PC-3 (cell line): ENCODE data around the gene KRTAP9-9. TPM values are rescaled to one million over a fixed set of nuclear protein-coding genes. Genes with fewer than 3 reads are reported as not detected.

Source experiments
- total RNA-seq: library from RNA; depleted of rRNA; stranded (reverse); fragments of >200 nt; gene quantifications from 2 replicates; pipeline ENCODE4 v1.2.3, GENCODE V29; 2014; rRNA removed

KRTAP9-9 gene
- total RNA-seq, 1 experiment from 2014 or later = not detected

Other genes starting within 250 kb of the KRTAP9-9 start
- gene KRTAP3-1, start 246.3 kb upstream of the KRTAP9-9 start, total RNA-seq = 1.6 TPM in 1 of 2 replicates, not detected in the other
- gene KRTAP1-5, start 228.2 kb upstream of the KRTAP9-9 start, total RNA-seq = 0.51 TPM in 1 of 2 replicates, not detected in the other
- gene KRTAP1-4, start 225.2 kb upstream of the KRTAP9-9 start, total RNA-seq = not detected in 2 replicates
- not detected in 2 replicates for gene KRTAP1-3, start 220.5 kb upstream of the KRTAP9-9 start, total RNA-seq
- not detected in 2 replicates for gene KRTAP1-1, start 213.9 kb upstream of the KRTAP9-9 start, total RNA-seq
- not detected in 2 replicates for gene KRTAP2-1, start 208.1 kb upstream of the KRTAP9-9 start, total RNA-seq
- not detected in 2 replicates for gene KRTAP2-2, start 200.2 kb upstream of the KRTAP9-9 start, total RNA-seq
- gene KRTAP2-3, start 195.3 kb upstream of the KRTAP9-9 start, total RNA-seq = 10.8 and 12.4 TPM in 2 replicates
- gene KRTAP2-4, start 189.5 kb upstream of the KRTAP9-9 start, total RNA-seq = not detected in 2 replicates
- gene KRTAP4-7, start 171.2 kb upstream of the KRTAP9-9 start, total RNA-seq = not detected in 2 replicates
- not detected in 2 replicates for gene KRTAP4-8, start 157.2 kb upstream of the KRTAP9-9 start, total RNA-seq
- not detected in 2 replicates for gene KRTAP4-16, start 153.2 kb upstream of the KRTAP9-9 start, total RNA-seq
- gene KRTAP4-9, start 150.0 kb upstream of the KRTAP9-9 start, total RNA-seq = not detected in 2 replicates
- gene KRTAP4-11, start 137.0 kb upstream of the KRTAP9-9 start, total RNA-seq = not detected in 2 replicates
- gene KRTAP4-12, start 131.2 kb upstream of the KRTAP9-9 start, total RNA-seq = not detected in 2 replicates
- not detected in 2 replicates for gene KRTAP4-6, start 114.8 kb upstream of the KRTAP9-9 start, total RNA-seq
- not detected in 2 replicates for gene KRTAP4-5, start 105.6 kb upstream of the KRTAP9-9 start, total RNA-seq
- gene KRTAP4-4, start 94.6 kb upstream of the KRTAP9-9 start, total RNA-seq = not detected in 2 replicates
- gene KRTAP4-3, start 87.2 kb upstream of the KRTAP9-9 start, total RNA-seq = not detected in 2 replicates
- not detected in 2 replicates for gene KRTAP4-2, start 77.2 kb upstream of the KRTAP9-9 start, total RNA-seq
- not detected in 2 replicates for gene KRTAP4-1, start 70.5 kb upstream of the KRTAP9-9 start, total RNA-seq
- gene KRTAP9-1, start 65.5 kb upstream of the KRTAP9-9 start, total RNA-seq = not detected in 2 replicates
- gene KRTAP9-2, start 28.7 kb upstream of the KRTAP9-9 start, total RNA-seq = not detected in 2 replicates
- gene KRTAP9-3, start 22.9 kb upstream of the KRTAP9-9 start, total RNA-seq = not detected in 2 replicates
- gene KRTAP9-8, start 17.4 kb upstream of the KRTAP9-9 start, total RNA-seq = not detected in 2 replicates
- gene KRTAP9-4, start 5.7 kb upstream of the KRTAP9-9 start, total RNA-seq = not detected in 2 replicates
- gene KRTAP9-6, start 10.0 kb downstream of the KRTAP9-9 start, total RNA-seq = not detected in 2 replicates
- gene KRTAP9-7, start 20.3 kb downstream of the KRTAP9-9 start, total RNA-seq = not detected in 2 replicates
- not detected in 2 replicates for gene KRTAP29-1, start 47.5 kb downstream of the KRTAP9-9 start, total RNA-seq
- gene KRTAP16-1, start 53.9 kb downstream of the KRTAP9-9 start, total RNA-seq = not detected in 2 replicates
- not detected in 2 replicates for gene KRTAP17-1, start 60.3 kb downstream of the KRTAP9-9 start, total RNA-seq
- not detected in 2 replicates for gene KRT33A, start 95.4 kb downstream of the KRTAP9-9 start, total RNA-seq
- not detected in 2 replicates for gene KRT33B, start 114.4 kb downstream of the KRTAP9-9 start, total RNA-seq
- 2.9 and 5.1 TPM in 2 replicates for gene KRT34, start 126.9 kb downstream of the KRTAP9-9 start, total RNA-seq
- gene KRT31, start 142.2 kb downstream of the KRTAP9-9 start, total RNA-seq = not detected in 2 replicates
- 3.2 and 4.6 TPM in 2 replicates for gene KRT37, start 169.2 kb downstream of the KRTAP9-9 start, total RNA-seq
- gene KRT38, start 185.6 kb downstream of the KRTAP9-9 start, total RNA-seq = not detected in 2 replicates
- 1.5 TPM in 2 replicates for gene KRT32, start 212.0 kb downstream of the KRTAP9-9 start, total RNA-seq
- not detected in 2 replicates for gene KRT35, start 225.8 kb downstream of the KRTAP9-9 start, total RNA-seq
- gene KRT36, start 234.5 kb downstream of the KRTAP9-9 start, total RNA-seq = not detected in 2 replicates